ENCODE measurements around the gene CCDC18.
"Not testable (repeated sequence)": the region's sequence is repeated elsewhere in the genome, so short reads cannot be mapped to it uniquely, and the experiment has no call there.

The CCDC18 gene

DNA sequence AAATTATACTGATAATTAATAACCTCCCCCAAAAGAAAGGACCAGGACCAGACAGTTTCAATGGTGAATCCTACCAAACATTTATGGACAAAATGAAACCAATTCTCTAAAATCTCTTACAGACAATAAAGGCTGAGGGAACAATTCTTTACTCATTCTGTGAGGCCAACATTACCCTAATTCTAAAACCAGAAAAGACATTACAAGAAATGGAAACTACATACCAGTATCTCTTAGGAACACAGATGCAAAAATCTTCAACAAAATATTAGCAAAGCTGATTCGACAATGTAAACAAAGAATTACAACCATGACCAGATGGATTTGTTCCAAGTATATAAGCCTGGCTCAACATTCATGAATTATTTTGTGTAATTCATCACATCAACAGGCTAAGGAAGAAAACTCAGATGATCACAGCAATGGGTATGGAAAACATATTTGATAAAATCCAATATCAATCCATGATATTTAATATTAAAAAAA lies 8.9 kb upstream of the CCDC18 start:
- DNase-seq (ENCODE audit: low read depth in 2 of 2) = no peak

DNA sequence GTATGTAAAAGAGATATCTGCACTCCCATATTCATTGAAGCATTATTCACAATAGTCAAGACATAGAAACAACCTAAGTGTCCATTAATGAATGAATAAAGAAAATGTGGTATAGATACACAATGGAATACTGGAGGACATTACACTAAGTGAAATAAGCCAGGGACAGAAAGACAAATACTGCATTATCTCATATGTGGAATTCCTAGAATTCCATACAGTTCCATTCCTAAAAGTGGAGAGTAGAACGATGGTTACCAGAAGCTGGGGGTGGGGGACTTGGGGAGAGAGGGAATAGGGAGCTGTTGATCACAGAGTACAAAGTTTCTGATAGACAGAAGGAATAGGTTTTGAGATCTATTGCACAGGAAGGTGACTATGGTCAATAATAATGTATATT lies 7.7 kb upstream of the CCDC18 start:
- DNase-seq (ENCODE audit: low read depth in 2 of 2) = no peak

DNA sequence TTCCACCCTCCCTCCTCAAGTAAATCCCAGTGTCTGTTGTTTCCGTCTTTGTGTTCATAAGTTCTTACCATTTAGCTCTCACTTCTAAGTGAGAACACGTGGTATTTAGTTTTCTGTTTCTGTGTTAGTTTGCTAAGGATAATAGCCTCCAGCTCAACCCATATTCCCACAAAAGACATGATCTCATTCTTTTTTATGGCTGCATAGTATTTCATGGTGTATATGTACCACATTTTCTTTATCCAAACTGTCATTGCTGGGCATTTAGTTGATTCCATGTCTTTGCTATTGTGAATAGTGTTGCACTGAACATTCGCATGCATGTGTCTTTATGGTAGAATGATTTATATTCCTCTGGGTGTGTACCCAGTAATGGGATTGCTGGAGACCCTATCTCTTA lies 5.9 kb upstream of the CCDC18 start:
- not testable (repeated sequence) for DNase-seq (ENCODE audit: low read depth in 2 of 2)

DNA sequence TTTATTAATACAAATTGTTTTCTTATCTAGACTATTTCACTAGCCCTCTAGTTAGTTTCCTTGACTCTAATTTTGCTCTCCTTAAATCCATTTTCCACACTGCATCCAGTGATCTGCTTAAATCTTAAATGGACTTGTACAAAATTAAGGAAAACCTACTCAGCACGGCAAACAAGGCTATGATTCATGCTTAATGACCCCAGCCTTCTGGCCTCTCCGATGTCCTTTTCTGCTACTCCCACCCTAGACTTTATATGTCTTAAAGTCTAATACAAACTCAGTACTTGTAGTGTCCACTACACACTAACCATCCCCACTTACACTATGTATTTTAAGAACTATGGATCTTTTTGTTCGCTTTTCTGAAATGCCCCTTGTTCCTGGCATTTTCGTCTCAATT lies 2.5 kb upstream of the CCDC18 start:
- no peak for DNase-seq (ENCODE audit: low read depth in 2 of 2)

DNA sequence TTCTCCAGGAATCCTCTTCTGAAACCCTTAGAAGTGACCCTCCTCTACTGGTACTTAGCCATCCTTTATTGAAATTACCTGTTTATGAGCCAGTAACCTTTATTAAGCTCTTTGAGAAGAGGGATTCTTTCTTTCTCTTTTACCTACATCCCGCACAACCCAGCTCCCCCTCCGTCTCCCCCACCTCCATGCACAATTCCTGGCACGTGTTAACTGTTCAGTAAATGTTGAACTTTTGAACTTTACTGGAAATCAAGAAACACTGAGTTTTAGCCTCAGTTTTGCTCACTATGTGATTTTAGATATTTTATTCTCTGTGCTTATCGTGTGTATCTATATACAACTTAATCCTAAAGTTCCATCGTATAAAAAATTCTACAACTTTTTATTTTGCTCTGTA lies 2.1 kb upstream of the CCDC18 start:
- DNase-seq (ENCODE audit: low read depth in 2 of 2) = no peak

DNA sequence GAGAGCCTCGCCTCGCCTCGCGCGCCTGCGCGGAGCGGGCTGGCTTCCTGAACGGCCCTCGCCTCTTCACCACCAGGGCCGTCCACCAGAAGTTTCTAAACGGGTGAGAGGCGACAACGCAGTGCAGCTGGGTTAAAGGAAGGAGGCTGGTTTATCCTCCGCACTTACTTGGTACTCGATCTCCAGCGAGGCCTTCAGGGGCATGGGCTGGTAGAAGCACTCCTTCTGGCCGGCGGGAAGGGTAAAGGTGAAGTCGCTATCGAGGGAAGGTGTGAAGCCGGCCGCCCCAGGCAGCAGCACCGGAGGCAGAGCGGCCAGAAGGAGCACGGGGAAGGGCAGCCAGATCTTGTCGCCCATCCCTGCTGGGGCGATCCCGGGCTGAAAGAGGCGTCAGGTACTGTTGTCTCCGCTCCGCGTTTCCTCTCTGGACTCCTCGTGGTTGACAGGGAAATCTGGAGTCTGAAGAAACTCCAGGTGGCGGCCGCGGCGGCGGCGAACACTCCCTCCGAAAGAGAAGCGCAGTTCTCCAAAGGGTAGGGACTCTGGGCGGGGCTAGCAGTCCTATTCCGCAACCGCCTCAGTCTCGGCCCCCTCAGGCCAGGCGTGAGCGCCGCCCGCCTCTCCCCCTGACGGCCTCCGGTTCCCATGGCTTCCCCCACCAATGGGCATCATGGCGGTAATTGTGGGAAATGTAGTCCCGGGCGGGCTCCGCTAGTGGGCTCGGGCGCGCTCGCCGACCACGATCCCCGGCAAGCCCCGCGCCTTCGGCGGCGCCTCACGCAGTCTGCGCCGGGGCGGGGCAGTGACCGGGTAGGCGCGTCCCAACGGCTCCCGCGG lies 420 bp upstream of the CCDC18 start, which contains the start of gene TMED5:
Gene TMED5, minus strand, starts transcription at position 528 of the 837 bp plus-strand sequence. Its CDS starts 171 bp downstream, at position 357.
- peak; percentile 87 to 94 for DNase-seq (ENCODE audit: low read depth in 2 of 2)

DNA sequence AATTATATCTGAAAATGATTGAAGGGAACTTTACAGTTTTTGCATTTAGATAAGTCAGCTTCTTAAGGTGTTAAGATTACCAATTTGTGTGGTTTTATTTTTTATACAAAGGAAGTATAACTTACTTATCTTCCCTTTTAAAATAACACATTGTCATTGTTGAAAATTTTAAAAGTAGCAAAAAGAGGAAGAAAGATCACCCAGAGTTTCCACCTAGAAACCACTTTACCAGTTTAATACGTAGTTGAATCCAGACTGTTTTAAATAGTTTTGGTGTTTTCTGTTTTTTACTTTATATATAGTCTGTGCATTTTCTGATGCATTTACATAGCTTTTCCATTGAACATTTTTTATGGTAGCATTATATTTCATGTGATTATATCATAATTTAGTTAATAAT lies 6.1 kb downstream of the CCDC18 start:
- no peak for DNase-seq (ENCODE audit: low read depth in 2 of 2)

DNA sequence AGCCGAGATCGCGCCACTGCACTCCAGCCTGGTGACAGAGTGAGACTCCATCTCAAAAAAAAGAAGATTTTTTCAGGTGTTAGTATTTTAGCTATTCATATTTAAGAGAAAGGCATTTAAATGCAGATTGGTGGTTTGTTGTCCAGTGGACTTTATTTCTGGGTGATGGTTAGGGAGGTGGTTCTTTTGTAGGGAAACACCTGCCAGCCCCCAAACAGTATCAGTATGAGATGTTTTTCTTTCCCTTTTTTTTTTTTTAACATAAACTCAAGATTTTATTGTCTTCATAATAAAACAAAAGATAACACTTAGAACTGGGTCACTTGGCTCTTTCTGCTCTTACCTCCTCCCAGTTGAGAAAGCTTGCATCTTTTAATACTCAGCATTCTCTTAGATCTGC lies 9.9 kb downstream of the CCDC18 start:
- DNase-seq (ENCODE audit: low read depth in 2 of 2) = no peak

DNA sequence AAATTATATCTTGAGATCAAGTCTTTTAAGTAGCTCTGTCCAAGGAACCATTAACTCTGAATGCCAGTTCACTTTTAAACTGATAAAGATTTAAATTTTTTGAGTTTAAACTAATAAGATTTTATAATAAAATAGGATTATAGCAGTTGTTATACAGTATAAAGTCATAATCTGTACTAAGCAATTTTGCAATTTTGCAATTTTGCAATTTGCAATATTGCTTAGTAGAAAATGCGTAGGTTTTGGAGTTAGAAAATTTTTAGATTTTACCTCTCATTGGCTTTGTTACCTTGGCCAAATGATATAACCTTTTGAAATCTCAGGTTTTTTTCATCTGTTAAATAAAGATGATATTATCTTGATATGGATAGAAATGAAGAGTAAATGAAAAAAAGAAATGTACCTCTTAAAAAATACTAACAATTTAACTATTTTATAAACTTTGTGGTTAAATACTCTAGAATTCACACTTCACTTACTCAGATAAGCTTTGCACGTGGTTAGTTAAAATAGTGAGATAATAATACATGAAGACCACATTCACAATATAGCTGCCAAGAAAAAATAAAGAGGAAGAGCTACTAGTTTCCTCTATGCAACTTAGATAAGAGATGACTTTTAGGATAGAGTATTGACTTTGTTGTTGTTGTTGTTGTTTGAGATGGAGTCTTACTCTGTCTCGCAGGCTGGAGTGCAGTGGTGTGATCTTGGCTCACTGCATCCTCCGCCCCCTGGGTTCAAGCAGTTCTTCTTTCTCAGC lies 13.9 kb downstream of the CCDC18 start:
- no peak for DNase-seq (ENCODE audit: low read depth in 2 of 2)

DNA sequence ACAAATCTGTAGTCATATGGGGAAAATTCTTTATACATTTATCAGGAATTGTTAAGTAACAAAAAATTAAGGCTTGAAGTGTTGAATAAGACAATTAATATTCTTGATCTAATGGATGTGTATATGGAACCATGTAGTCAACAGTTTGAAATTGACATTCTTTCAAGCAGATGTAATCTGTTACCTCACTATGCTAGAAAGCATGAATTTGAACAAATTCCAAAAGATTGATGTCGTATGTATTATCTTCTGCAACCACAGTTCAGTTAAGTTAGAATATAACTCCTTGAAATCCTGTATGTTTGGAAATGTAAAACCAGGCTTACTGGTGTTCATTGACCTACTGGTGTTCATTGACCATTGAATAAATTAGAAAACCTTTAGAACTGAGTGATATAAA lies 16.1 kb downstream of the CCDC18 start:
- DNase-seq (ENCODE audit: low read depth in 2 of 2) = no peak

DNA sequence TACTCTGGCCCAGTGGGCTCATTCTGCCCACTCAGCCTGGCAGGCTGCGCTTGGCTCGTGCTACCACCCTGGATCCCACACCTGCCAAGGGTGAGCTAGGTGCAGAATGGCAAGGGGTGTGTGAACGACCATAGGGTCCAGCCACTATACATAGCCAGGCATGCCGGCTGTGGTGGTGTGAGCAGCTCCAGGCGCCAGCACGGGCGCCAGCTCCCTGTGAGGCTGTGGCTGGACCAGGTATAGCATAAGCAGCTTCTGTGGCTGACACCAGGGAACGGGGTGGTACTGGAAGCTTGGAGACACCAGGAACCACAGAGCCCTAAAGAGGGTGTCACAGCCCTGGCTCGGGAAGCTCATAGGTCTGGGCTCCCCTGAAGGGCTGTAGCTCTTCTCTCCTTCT lies 18.6 kb downstream of the CCDC18 start:
- no peak for DNase-seq (ENCODE audit: low read depth in 2 of 2)

DNA sequence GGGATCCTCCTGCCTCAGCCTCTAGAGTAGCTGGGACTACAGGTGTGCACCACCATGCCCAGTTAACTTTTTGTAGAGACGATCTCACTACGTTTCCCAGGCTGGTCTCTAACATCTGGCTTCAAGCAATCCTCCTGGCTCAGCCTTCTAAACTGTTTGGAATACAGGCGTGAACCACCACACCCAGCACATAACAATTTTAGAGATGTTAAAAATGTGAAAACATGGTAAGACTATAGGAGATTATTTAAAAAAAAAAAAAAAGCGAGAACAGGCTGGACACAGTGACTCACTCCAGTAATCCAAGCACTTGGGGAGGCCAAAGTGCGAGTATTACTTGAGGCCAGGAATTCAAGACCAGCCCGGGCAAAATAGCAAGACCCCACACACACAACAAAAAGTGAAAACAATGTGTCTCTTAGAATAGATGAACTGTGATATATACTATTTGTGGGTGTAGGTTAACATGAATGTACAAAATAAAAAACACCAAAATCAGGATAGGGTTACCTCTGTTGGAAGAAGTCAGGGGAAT lies 19.6 kb downstream of the CCDC18 start:
- DNase-seq (ENCODE audit: low read depth in 2 of 2) = no peak

DNA sequence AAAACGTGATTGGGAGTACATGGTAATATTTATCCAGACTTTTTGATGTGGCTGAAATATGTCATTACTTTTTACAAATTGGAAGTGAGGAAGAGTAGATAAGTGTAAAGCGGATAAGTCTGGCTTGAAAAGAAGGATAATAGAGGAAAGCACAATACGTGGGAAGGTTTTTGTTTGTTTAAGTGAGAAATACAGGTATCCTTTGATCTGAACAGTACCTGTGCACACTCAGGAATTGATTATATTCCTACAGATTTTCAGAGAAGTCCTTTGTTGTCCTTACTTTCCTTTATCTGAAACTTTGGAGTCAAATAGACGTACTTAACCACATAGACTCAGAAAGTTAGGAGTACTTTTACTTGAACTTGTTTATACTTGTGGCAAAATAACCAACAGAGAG lies 20.2 kb downstream of the CCDC18 start:
- DNase-seq (ENCODE audit: low read depth in 2 of 2) = no peak

DNA sequence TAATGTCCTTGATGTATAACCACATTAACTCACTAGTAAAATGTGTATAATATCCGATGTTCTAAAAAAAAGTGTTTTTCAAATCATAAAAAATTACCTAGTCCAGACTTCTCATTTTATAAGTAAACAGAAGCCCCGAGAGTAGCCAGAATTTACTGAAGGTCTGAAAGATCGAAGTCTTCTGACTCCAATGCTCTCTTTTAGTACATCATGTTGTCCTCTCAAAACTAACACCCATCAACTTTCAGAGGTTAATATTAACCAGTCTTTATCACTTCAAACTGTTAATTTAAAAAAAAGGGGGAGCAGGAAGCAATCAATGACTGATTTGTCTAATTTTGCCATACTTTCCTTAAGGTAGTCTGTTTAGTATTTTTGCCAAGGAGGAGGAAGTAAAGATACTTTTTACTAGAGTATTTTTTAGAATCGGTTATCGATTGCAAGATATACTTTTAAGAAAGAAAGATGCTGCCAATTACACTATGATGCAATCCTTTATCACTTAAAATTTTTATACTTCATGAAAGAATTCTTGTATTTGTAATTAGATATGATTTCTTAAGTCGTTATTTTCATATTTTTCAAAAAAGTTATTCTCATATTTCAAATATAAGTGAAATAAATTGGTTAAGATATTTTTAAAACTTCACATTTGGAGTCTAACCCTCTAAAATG lies 25.5 kb downstream of the CCDC18 start:
- no peak for DNase-seq (ENCODE audit: low read depth in 2 of 2)

DNA sequence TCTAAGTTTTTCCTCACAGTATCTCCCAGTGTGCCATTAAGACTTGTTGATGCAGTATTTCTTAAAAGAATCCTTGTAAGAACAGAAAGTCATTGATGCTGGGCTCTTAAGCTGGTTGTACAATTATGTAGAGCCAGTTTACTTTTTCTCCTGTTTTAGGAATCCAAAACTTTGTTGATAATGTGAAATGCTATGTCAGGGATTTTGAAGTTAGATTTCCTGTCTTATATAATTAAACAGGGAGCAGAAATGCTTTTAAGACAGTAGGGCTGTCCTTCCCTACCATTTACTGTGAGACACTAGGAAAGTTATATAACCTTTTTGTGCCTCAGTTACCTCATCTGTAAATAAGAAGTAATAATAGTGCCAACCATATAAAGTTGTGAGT lies 26.0 kb downstream of the CCDC18 start:
- DNase-seq (ENCODE audit: low read depth in 2 of 2) = no peak

DNA sequence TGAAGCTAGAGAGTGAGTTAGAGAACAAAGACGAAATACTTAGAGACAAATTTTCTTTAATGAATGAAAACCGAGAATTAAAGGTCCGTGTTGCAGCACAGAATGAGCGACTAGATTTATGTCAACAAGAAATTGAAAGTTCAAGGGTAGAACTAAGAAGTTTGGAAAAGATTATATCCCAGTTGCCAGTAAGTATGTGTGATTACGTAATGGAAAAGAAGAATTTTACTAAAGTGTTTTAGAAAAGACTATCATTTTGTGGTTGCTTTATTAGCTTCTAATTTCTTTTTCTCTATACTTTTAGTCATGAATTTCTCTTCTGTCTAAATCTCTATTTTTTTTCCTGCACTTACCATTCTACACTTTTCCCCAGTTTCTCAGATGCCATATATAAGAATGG lies 26.7 kb downstream of the CCDC18 start:
- no peak for DNase-seq (ENCODE audit: low read depth in 2 of 2)

DNA sequence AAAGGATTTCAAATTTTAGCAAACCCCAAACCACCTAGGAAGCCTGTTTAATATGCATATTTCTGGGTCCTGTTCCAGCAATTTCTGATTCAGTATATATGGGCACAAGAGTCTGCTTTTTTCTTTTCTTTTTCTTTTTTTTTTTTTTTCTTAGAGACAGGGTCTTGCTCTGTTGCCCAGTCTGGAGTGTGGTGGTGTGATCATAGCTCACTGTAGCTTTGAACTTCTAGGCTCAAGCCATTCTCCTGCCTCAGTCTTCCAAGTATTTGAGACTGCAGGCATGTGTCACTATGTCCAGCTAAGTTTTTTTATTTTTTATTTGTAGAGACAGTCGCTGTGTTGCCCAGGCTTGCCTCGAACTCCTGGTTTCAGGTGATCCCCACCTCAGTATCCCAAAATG lies 34.8 kb downstream of the CCDC18 start:
- DNase-seq (ENCODE audit: low read depth in 2 of 2) = no peak

DNA sequence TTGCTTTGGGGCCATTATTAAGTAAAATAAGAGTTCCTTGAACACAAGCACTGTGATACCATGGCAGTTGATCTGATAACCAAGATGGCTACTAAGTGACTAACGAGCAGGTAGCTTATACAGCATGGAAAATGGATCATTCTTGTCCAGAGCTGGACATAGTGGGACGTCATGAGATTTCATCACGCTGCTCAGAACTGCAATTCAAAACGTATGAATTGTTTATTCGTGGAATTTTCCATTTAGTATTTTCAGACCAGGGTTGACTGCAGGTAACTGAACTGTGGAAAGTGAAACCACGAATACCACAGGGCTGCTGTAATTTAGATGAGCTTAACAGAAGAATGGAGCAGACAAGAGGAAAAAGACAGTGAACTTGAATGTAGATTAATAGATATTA lies 38.9 kb downstream of the CCDC18 start:
- no peak for DNase-seq (ENCODE audit: low read depth in 2 of 2)

DNA sequence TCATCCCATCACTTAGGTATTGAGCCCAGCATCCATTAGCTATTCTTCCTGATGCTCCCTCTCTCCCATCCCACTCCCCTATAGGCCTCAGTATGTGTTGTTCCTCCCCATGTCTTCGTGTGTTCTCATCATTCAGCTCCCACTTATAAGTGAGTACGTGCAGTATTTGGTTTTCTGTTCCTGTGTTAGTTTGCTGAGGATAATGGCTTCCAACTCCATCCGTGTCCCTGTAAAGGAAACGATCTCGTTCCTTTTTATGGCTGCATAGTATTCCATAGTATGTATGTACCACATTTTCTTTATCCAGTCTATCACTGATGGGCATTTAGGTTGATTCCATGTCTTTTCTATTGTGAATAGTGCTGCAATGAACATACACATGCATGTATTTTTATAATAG lies 40.2 kb downstream of the CCDC18 start:
- DNase-seq (ENCODE audit: low read depth in 2 of 2) = not testable (repeated sequence)

DNA sequence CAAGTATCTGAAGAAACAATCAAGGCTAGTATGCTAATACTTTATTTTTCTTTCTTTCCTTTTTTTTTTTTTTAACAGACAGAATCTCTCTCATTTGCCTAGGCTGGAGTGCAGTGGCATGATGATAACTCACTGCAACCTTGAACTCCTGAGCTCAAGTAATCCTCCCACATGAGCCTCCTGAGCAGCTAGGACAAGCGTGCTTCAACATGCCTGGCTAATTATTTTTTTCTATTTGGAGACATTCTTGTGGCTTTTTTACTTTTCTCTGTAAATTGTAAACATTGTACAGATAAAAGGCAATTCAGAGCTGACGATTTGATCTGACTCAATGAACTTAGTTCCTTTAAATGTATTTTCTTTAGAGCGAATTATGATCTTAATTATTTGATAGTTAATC lies 41.4 kb downstream of the CCDC18 start:
- DNase-seq (ENCODE audit: low read depth in 2 of 2) = no peak

DNA sequence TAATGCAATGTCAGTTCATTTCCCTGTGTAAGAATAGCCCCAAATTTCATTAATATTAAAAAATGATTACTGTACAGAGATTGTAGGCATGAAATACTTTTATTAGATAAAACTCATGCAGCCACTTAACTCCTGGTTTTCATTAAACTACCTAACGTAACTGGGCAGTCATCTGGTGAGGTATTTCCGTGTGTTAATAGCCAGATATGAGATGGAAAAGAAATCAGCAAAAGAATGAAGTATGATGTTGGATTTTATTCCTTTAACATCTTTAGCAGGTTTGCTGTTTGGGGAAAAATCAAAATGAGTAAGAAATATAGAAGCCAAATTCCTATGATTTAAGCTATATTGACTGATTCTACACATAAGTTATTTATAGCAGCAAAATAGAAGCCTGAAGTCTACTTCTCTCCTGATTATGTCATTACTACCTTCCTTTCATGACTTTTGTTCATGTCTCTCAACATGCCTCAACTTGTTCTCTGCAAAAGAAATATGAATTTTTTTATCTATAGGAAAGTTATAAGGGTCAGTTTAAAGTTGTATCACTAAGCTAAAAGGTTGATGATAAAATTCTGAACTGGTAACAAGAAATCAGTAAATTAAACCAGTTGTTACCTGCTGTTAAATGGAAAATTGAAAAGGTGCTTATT lies 42.6 kb downstream of the CCDC18 start:
- DNase-seq (ENCODE audit: low read depth in 2 of 2) = no peak

DNA sequence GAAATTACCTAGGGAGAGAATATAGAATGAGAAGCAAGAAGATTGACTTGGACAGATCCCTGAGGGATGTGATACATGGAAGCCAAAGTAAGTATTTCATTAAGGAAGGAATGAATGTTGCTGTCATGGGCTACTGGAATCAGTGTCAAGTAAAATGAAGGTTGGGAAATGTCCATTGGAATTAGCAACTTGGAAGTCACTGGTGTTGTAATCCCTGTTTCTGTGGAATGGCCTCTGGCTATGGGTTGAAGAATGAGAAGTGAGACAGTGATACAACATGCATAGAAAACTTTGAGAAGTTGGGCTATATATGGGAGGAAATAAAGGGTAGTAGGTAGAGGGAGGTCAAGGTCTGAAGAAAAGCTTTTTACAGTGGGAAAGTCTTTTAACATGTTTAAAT lies 54.7 kb downstream of the CCDC18 start:
- DNase-seq (ENCODE audit: low read depth in 2 of 2) = no peak

All from stimulated activated CD8-positive, alpha-beta memory T cell treated with anti-CD3 and anti-CD28 coated beads, Interleukin-7, amount 100 ng/mL, for 1 hour (primary cell).